H1 (cell line): ENCODE measurements around the gene ZNRF2. TPM values are rescaled to one million over a fixed set of nuclear protein-coding genes. Genes with fewer than 3 reads are reported as not detected.
A peak's percentile ranks its signal among the peaks of the same experiment; 100 is the strongest.

ENCODE experiments used
- CHD1 ChIP-seq: IDR thresholded peaks from 2 replicates; pipeline ENCODE4 v1.6.1; 2012; ENCODE audit warnings: low read depth, low read length, improper control_type of control experiment
- GABPA ChIP-seq: IDR thresholded peaks from 2 replicates; pipeline ENCODE4 v1.6.1; 2011; ENCODE audit warnings: mild to moderate bottlenecking, low read length, moderate library complexity, borderline replicate concordance; ENCODE audit not compliant: insufficient read depth
- HDAC2 ChIP-seq, 2 experiments: fragments of 300-600 bp in 1 of 2; sonication (generic) in 1 of 2; IDR thresholded peaks; 2 replicates each; pipeline ENCODE4 v1.6.1; 2011 to 2012; ENCODE audit warnings: low read depth in 2 of 2, low read length in 2 of 2, mild to moderate bottlenecking in 2 of 2, moderate library complexity in 2 of 2, borderline replicate concordance in 1 of 2, inconsistent platforms in 1 of 2
- SAP30 ChIP-seq: fragments of 300-600 bp; sonication (generic); IDR thresholded peaks from 2 replicates; pipeline ENCODE4 v1.7.1; 2012; ENCODE audit warnings: low read length, moderate library complexity, mild to moderate bottlenecking, inconsistent platforms; ENCODE audit not compliant: insufficient read depth, insufficient replicate concordance
- microRNA counts: library from miRNA; unstranded; fragments of <30 nt; microRNA quantifications from one replicate; lab custom pipeline; 2015
- microRNA-seq, 2 experiments: library from miRNA; unstranded; fragments of <30 nt; microRNA quantifications; one replicate each; pipeline versions ENCODE4 to v1.2.0, GENCODE V29; 2016 to 2020; ENCODE audit warnings: borderline microRNAs expressed in 2 of 2, borderline number of aligned reads in 2 of 2, borderline replicate concordance in 1 of 2
- polyA plus RNA-seq, 7 experiments: library from polyadenylated mRNA; depleted of rRNA in 3 of 7; stranded (reverse) in 5 of 7; unstranded in 2 of 7; fragments of >200 nt in 5 of 7; fragments of 200-250 nt in 2 of 7; gene quantifications; 1 replicate in 5 of 7; 2 replicates in 1 of 7; 4 replicates in 1 of 7; pipeline versions ENCODE4 v1.2.1 to v1.2.3, GENCODE V29; 2011 to 2013; ENCODE audit warnings: missing spikeins in 2 of 7, mixed read lengths in 2 of 7
- small RNA-seq: library from polyadenylated mRNA; stranded (forward); fragments of <200 nt; extraction: miRNeasy Mini kit (QIAGEN cat#:217004); gene quantifications from one replicate; pipeline ENCODE3, GENCODE V24; 2013; ENCODE audit not compliant: insufficient read depth
- total RNA-seq: library from RNA; stranded (reverse); fragmentation: NEBNext Ultra II Directional; extraction: Animal tissue kit (Norgen Biotek cat#: 25700); gene quantifications from 2 replicates; pipeline ENCODE4 v1.2.1, GENCODE V29; 2021

The ZNRF2 gene
- total and polyA plus RNA-seq, 2 of the 8 experiments (the other 6 are each of a cell fraction or from before 2014, with no cell fraction given): 2.9 to 16.2 TPM

GRCh38 chr7:30413864-30414263 lies 129.5 kb downstream of the ZNRF2 start (continued):
- TF ChIP-seq HDAC2 (IDR thresholded peaks at IDR 0.05; ENCODE audit: borderline replicate concordance in 1 of 2, low read depth in 2 of 2, low read length in 2 of 2) (no peak), CHD1 (no peak), SAP30 (no peak), GABPA (no peak)
- TF ChIP-seq, all 59 proteins: peak for 0

MicroRNAs within 50 kb of the gene (microRNA counts, 767-probe panel; counts per million panel counts)
- 879 counts per million, percentile 95 among the panel's probes with 10 or more counts for microRNA hsa-miR-550a-5p (lab: Ali Mortazavi, UCI)
- 879 counts per million, percentile 95 among the panel's probes with 10 or more counts for microRNA hsa-miR-550b-3p (lab: Ali Mortazavi, UCI)

Small RNA genes within 50 kb of the gene (microRNA-seq; reads per million reads assigned to microRNA genes)
- 0 reads per million in 2 experiments for gene MIR550A1
- 0 reads per million in 2 experiments for gene MIR550B1

Small RNA genes within 50 kb of the gene (small RNA-seq; reads per million reads assigned to genes)
- not detected for gene MIR550A1

Other genes with a start within 250 kb of the ZNRF2 start
- 5.3 and 5.8 TPM in 2 replicates for gene MTURN, start 149.6 kb upstream of the ZNRF2 start, total RNA-seq
- 2.2 and 2.6 TPM in 2 replicates for gene MTURN, start 149.6 kb upstream of the ZNRF2 start, polyA plus RNA-seq (2011; rRNA removed)
- 6.0 and 6.5 TPM in 2 replicates for gene NOD1, start 194.2 kb downstream of the ZNRF2 start, total RNA-seq
- 3.8 and 4.1 TPM in 2 replicates for gene NOD1, start 194.2 kb downstream of the ZNRF2 start, polyA plus RNA-seq (2011; rRNA removed)
- gene GGCT, start 220.2 kb downstream of the ZNRF2 start, total RNA-seq: 125 and 129 TPM in 2 replicates
- gene GGCT, start 220.2 kb downstream of the ZNRF2 start, polyA plus RNA-seq (2011; rRNA removed): 47.7 and 50.0 TPM in 2 replicates